Smooth muscle cell of the brain vasculature (primary cell): Measurements from ENCODE around the gene LILRA6.
"Not testable (repeated sequence)": the region's sequence is repeated elsewhere in the genome, so short reads cannot be mapped to it uniquely, and the experiment has no call there.

Experiments used
- DNase-seq: peaks from one replicate; pipeline ENCODE4 v3.0.0-alpha.2; 2012; ENCODE audit warnings: low read depth, low spot score

Gene LILRA6

GRCh38 chr19:54266133-54266532 is 23.5 kb upstream of the LILRA6 start:
- peak; percentile 45 for DNase-seq

GRCh38 chr19:54262470-54262869 is 19.9 kb upstream of the LILRA6 start:
- no peak for DNase-seq

GRCh38 chr19:54262066-54262465 is 19.5 kb upstream of the LILRA6 start:
- no peak for DNase-seq

DNA sequence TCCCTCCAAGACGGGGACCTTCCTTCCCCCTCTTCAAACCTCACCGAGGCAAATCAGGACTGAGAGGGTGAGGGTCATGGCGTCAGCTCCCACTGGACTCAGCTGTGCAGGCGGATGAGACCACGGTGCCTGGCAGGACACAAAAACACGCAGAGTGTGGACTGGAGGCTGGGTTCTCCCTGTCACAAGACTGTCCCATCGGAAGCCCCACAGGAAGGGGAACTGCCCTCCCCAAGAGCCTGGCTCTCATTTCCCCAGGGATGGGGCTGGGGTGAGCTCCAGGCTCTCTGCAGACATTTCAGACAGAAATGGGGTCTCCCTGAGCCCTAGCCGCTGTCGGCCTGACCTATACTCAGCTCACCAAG is 14.5 kb upstream of the LILRA6 start, which contains the start of gene LILRB5:
TSS of gene LILRB5 (minus strand) at position 158 of the 365 bp plus-strand sequence. CDS start at position 78, 80 bp downstream.
- no peak for DNase-seq

DNA sequence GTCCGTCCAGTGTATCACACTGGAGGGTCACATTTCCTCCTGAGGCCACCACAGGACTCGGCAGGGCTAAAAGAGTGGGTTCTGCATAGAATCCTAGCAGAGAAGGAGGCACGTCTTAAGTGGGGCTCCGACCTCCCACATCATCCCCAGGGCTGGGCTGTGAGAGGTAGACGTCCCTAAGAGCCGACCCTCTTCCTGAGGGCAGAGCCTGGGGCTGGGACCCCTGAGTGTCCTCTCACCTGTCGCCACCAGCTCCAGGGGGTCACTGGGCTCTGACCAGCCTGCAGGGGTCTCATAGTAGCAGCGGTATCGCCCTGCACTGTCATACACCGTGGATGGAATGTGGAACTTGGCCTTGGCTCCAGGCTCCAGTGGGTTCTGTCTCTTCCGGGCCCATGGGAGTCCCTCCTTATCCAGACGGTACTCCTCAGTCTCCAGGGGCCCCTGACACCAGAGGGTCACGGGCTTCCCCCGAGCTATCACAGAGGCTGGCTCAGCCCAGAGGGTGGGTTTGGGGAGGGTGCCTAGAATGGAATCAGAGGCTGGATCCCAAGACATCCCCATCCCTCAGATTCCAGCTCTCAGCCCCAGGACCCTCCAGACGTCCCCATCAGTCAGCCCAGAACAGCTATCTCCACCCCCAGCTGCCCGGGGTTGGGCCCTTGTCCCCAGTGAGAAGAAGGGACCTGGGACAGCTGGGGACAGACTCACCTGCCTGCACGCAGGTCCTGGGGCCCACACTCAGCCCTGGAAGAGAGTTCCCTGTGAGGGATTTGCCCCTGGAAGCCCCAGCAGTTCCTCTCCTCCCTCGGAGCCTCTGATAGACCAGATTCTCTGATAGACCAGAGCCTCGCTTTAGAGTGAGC is 13.9 kb upstream of the LILRA6 start:
- no peak for DNase-seq

- DNase-seq: no peak
These were observed 12.7 kb upstream of the LILRA6 start for GRCh38 chr19:54255105-54255775.

DNA sequence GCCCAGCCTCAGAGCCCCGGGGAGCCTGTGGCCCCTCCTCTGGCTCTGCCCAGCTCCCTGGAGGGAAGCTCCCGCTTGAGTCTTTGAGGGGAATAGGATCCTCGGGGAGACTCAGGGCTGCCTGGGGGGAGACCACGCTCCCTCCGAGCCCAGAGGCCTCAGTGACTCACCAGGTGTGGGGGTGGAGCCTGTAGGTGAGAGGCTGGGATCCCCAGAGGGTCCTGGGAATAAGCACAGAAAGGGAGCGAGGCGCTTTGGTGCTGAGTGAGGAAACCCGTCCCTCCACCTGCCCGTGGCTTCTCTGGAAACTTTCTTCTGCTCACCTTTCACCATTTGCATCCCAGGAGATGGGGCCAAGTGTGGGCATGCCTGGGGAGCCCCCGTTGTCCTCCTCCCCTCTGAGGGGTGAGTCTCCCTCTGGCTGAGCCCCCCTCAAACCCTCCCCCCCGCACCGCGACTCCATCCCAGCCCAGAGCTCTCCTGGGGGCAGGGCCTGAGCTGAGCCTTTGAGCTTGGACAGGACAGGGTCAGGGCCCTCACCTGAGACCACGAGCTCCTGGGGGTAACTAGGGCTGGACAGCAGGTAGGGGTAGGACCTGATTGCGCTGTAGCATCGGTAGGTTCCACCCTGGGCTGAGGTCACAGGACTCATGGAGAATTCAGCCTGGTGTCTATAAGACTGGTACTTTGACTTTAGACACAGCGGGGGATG is 11.8 kb upstream of the LILRA6 start:
- no peak for DNase-seq

DNA sequence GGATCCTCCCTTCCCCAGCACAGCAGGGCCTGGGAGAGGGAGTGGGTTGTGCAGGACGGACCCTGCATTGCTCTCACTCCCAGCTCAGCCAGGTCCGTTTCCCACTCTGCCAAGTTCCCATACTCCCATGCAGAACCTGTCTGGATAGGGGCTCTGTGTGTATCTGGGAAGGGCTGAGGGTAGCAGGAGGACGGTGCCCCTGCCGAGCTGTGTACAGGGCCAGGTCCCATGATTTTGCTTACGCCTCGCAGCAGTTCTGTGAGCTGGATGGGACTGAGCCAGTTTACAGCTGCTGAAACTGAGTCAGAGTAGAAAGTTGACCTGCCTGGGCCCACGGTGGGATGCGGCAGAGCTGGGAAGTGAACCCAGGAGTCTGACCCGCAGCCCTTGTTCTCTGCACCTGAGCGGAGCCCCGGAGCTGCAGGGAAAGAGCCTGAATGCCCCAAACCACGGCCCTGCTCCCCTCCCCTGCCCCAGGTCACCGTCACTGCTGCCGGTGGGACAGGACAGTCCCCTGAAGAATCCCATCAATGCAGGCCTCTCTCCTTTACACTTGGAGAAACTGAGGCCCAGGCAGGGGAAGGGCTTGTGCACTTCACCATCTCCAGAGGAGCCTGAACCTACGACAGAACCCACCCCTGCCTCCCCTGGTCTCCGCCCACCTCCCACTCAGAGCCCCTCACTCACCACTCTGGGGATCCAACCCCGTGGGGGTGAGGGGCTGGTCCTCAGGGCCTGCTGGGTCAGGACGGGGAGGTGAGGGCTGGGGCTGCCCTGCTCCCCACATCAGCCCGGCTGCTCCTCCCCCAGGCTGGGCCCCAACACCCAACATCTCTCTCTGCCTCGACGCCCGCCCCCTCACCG is 11.0 kb upstream of the LILRA6 start:
- no peak for DNase-seq

DNA sequence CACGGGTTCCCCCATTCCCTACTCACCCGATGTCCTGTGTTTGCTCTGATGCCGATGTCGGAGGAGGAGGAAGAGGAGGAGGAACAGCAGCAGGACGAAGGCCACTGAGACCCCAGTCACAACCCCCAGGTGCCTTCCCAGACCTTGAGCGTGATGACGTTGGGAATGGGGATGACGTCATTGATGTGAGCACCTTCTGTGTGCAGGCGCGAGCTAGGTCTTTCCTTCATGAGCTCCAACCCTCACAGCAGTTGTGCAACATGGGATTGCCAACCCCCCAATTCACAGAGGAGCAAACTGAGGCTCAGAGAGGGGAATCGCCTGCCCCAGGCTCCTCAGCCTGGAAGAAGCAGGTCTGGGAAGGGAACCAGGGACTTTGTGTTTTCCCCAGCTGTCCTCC is 10.3 kb upstream of the LILRA6 start:
- DNase-seq: no peak

DNA sequence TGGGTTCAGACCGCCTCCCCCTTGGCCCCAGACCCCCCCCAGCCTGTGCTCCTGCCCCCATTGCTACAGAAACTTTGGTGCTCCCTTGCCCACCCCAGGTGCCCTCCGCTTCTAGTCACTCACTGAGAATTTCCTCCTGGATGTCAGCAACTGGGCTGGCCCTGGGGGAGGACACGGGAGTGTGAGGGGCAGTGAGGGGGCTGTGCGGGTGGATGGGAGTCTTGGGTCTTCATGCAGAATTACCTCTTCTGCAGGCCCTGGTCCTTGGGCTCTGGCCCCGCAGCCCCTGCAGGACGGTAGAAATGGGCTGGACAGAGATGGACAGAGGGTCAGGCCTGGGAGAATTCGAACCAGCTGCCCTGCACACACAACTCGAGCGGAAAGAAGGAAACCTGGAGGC is 9.7 kb upstream of the LILRA6 start:
- no peak for DNase-seq

GRCh38 chr19:54248016-54248601 is 5.5 kb upstream of the LILRA6 start:
- DNase-seq: no peak

DNA sequence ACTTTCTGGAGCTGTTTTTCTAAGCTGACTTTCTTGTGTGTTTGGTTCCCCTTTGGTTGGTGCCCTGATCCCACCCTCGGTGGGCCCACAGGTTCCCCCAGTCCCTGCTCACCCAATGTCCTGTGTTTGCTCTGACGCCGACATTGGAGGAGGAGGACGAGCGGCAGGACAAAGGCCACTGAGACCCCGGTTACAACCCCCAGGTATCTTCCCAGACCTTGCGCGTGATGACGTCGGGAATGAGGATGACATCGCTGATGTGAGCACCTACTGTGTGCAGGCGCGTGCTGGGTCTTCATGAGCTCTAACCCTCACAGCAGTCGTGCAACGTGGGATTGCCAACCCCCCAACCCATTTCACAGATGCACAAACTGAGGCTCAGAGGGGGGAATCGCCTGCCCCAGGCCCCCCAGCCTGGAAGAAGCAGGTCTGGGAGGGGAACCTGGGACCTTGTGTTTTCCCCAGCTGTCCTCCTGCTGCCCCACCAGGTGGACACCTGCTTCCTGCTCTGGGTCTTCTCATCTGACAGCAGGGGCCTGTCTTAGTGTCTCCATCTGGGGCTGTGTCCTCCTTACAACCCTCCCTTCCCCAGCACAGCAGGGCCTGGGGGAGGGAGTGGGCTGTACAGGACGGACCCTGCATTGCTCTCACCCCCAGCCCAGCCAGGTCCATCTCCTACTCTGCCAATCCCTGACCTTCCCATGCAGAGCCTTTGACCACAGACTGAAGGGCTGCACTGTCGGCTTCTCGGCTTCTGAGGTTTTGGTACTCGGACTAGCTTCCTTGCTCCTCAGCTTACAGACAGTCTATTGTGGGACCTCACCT is 4.7 kb upstream of the LILRA6 start:
- DNase-seq: no peak

DNA sequence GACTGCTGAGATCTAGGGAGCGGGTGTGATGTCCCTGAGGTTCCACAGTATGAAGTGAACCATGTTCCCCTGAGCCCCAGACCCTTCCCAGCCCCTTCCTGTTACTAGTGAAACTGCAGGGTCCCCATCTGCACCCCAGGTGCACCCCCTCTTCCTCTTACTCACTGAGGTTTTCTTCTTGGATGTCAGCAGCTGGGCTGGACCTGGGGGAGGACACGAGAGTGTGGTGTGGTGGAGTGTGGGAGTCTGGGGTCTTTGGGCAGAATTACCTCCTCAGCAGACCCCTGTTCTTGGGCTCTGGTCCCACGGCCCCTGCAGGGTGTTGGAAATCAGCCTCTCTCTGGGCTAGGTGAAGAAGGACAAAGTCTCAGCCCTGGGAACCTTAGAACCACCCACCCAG is 3.3 kb upstream of the LILRA6 start:
- no peak for DNase-seq

GRCh38 chr19:54243809-54244208 is 1.2 kb upstream of the LILRA6 start:
- not testable (repeated sequence) for DNase-seq

GRCh38 chr19:54242234-54242633 is 356 bp downstream of the LILRA6 start:
- DNase-seq: not testable (repeated sequence)

- DNase-seq: not testable (repeated sequence)
These were observed 1.9 kb downstream of the LILRA6 start for GRCh38 chr19:54240372-54241336.

DNA sequence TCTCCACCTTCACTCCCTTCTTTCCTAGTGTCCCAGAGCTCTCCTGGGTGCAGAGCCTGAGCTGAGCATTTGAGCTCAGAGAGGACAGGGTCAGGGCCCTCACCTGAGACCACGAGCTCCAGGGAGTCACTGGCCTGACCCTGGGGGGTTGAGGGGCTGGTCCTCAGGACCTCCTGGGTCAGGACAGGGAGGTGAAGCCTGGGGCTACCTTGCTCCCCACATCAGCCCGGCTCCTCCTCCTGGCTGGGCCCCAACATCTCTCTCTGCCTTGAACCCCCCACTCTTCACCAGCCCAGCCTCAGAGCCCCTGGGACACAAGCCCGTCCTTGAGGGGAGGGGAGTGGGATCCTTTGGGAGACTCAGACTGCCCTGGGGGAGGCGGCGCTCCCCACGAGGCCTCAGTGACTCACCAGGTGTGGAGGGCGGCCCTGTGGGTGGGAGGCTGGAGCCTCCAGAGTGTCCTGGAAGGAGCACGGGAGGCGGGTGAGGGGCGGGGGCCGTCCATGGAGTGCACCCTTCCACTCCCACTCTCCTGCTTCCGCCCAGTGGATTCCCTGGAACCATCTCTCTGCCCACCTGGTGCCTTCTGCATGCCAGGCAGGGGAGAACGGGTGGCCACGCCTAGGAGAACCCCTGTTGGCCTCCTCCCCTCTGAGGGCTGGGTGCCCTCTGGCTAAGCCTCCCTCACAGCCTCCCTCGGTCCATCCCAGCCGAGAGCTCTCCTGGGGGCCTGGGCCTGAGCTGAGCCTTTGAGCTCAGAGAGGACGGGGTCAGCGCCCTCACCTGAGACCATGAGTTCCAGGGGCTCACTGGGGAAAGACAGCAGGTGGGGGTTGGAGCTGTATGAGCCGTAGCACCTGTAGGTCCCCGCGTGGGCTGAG is 2.9 kb downstream of the LILRA6 start:
- not testable (repeated sequence) for DNase-seq

GRCh38 chr19:54233941-54234340 is 8.6 kb downstream of the LILRA6 start:
- no peak for DNase-seq
